Stimulated activated CD8-positive, alpha-beta memory T cell treated with anti-CD3 and anti-CD28 coated beads, Interleukin-12 subunit alpha, Interleukin-12 subunit beta, amount 100 ng/mL, for 24 hours (primary cell): ENCODE results near the gene ZNF98.

Experiments
- DNase-seq: peaks from one replicate; pipeline ENCODE4 v3.0.0-alpha.2; 2020; ENCODE audit errors: extremely low read depth

The ZNF98 gene

DNA sequence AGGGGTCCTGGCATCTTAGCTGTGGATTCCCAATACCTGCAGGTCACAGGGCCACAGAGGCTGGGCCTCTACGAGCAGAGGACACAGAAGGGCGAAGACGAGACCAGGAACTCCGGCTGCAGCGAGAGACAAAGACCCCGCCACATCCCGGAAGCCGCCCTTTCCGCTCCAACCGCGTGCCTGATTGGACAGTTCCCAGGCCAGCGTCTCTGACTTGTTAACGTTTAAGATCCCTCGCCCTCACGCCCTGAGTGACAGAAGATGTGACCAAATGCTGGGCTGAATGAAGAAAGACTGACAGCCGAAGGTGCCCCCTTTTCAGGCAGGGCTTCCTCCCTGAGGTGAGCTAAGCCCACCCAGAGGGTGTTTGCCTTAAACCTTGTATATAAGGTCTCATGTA is at the start of gene ZNF98:
TSS of gene ZNF98 (minus strand) at position 136 of the 400 bp plus-strand sequence. CDS start at position 14, 122 bp downstream.
- DNase-seq: no peak

GRCh38 chr19:22446605-22447004 is 24.5 kb upstream of the ZNF98 start:
- DNase-seq: no peak

GRCh38 chr19:22438011-22438410 is 15.9 kb upstream of the ZNF98 start:
- DNase-seq: no peak

DNA sequence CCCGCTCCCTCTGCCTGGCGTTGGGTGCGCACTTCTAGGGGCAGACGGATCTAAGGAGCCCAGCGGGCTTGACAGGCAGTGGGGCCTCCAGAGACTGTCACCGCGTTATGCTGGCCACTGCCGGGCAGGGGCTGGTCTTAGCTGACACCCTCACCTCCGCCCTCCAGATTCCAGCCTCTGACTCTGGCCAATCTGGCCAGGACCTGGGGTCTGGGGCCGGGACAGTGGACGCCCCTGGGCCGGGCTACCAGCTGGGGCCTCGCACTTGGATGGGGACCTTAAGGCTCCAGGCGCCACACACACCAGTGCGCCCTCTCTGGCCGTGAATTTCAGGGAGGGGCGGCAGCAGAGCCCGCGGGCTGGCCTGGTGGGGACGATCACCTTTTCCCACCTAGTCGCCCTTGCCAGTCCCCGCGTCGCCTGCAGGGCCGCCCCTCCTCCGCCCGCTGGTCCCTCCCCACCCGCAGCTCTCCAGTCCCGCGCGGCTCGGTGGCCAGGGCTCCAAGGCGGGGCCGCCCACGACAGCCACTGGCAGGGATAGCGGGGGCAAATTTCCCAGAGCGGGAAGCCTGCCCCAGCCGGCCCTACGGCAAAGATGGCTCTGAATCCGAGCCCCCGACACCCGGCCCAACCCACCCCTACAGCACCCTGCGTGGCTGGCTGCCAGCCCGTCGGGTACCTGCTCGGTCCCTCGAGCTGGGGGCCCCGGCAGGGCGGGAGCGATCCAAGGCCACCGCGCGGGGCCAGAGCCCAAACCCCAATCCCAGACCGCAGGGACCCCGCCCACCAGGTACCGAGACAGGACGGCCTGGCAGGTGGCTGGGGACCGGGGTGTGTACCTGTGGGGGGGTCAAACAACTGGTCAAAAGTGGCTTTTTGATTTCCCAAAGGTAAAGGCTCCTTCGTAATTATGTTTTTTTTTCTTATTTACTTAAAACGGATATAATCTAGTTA is 6.1 kb upstream of the ZNF98 start:
- DNase-seq: no peak

DNA sequence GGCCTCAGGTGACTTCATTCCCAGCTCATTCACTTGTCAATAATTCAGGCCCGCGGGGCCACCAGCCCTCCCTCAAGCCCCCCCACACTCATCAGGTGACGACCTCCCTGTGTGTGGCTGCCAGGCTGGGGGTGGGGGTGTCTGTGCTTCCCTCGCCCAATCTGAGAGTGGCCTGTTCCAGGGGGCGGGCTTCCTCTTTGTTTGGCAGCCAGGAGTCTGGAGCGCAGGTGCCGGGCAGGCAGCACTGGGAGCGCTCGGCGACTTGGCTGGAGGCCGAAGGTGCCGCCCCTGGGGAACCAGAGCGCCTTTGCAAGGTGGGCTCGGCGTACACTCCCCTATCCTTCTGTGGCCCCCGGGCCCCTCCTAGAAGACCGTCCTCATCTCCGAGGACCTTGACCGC is 5.4 kb upstream of the ZNF98 start:
- no peak for DNase-seq

DNA sequence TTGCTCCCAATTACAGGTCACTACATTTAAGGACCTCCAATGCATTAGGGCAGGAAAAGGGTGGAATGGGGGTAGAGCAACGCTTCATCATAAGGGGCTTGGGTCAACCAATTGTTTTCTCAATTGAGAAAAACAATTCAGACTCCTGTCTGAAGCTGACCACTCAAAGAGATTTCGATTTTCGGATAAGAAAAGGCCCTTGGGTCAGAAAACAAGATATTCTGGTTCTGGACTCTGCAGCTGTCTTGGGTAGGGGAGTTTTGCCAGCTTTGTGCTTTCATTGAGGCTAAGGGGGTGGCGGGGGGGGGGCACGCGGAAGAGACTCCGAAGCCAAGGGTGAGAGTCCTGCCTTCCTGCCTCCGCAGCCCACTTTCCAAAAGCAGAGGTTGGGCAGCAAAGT is 4.8 kb upstream of the ZNF98 start:
- DNase-seq: no peak

GRCh38 chr19:22421797-22422196 is 349 bp downstream of the ZNF98 start:
- DNase-seq: no peak

- DNase-seq: no peak
These were observed 67.5 kb downstream of the ZNF98 start for GRCh38 chr19:22354665-22355064.
